Measurements from ENCODE around the gene KSR2. TPM values are rescaled to one million over a fixed set of nuclear protein-coding genes. Genes with fewer than 3 reads are reported as not detected.

KSR2 gene
- total RNA-seq, 4 donors from 2014 or later = 0.32 to 7.0 (median 0.60) TPM

DNA sequence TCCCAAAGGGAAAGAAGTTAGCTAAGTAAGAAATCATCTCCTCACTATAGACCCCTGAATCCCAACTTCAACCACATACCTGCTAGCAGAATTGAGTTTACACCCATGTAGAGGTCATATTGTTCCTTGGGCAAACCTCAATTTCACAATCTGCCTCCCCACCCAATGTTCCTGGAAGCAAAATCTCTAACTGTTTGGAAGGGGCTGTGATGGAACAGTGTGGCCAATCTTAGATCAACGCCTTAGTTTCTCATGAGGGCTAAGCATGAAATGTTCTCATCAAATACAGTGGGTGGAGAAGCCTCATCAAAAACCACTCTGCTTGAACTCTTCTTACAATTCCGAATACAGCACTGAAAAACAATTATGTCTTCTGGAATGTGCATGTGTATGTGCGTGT, 323.3 kb downstream of the KSR2 start:
- intact Hi-C loops (cut with DNase I; ENCODE audit: low total_unique reads) = no loop called here
- WGBS, 2 donors (ENCODE audit: low coverage in 1 of 2) = 70% methylated on average over 3 of the region's 3 CpGs

DNA sequence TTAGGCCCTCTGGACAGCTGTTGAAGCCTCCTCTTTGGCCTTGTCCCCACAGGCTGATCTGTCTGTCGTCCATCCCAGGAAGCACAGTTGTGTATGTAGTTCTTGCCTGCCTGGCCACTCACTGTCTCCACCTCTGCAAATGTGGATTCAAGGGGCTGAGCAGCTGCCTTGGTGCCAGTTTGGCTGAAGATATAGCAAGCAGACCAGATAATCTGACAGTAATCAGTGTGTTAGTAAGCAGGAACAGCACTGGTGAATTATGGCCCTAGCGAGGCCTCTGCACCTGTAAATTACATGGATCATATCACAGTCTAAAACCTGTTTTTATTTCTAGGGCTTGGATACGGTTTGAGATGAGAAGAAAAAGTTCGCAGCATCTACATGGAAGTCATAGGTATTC, 324.8 kb downstream of the KSR2 start:
- TF ChIP-seq POLR2AphosphoS5 (IDR thresholded peaks at IDR 0.05) (no peak), POLR2A (IDR thresholded peaks at IDR 0.05) (no peak)
- TF ChIP-seq, protein P1, sequence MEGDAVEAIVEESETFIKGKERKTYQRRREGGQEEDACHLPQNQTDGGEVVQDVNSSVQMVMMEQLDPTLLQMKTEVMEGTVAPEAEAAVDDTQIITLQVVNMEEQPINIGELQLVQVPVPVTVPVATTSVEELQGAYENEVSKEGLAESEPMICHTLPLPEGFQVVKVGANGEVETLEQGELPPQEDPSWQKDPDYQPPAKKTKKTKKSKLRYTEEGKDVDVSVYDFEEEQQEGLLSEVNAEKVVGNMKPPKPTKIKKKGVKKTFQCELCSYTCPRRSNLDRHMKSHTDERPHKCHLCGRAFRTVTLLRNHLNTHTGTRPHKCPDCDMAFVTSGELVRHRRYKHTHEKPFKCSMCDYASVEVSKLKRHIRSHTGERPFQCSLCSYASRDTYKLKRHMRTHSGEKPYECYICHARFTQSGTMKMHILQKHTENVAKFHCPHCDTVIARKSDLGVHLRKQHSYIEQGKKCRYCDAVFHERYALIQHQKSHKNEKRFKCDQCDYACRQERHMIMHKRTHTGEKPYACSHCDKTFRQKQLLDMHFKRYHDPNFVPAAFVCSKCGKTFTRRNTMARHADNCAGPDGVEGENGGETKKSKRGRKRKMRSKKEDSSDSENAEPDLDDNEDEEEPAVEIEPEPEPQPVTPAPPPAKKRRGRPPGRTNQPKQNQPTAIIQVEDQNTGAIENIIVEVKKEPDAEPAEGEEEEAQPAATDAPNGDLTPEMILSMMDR (IDR thresholded peaks at IDR 0.05) = no peak
- no peaks in the 10 kb centered on the region for H3K27me3 ChIP-seq
- in situ Hi-C loops (cut with MboI; ENCODE audit: low pct_ligation_motif_present in 1 of 4, low pct_unique_long_range_greater_than_20kb in 1 of 4, low sequenced_read_pairs in 3 of 4) = no loop called here
- H3K4me3 ChIP-seq = no peak overlapping the region
- no peaks in the 10 kb centered on the region for H3K9me3 ChIP-seq
- H3K36me3 ChIP-seq = no peaks in the 10 kb centered on the region
- H3K27ac ChIP-seq = no peak overlapping the region
- DNase-seq = no peak
- WGBS, 2 donors (ENCODE audit: low coverage in 1 of 2) = 62 to 65% methylated on average over 3 to 4 of the region's 4 CpGs
- H3K4me1 ChIP-seq = no peaks in the 10 kb centered on the region
- intact Hi-C loops (cut with DNase I; ENCODE audit: low total_unique reads) = no loop called here

More for the DNA sequence above, 323.3 kb downstream of the KSR2 start:
- Histone ChIP-seq H3K4me1 (no peaks in the 10 kb centered on the region), H3K27ac (no peak overlapping the region), H3K9me3 (no peaks in the 10 kb centered on the region), H3K4me3 (no peak overlapping the region), H3K27me3 (no peaks in the 10 kb centered on the region), H3K36me3 (no peaks in the 10 kb centered on the region)
- DNase-seq = no peak
- TF ChIP-seq EP300 (IDR thresholded peaks at IDR 0.05; ENCODE audit: low read depth) = no peak
- TF ChIP-seq, protein P1 (IDR thresholded peaks at IDR 0.05) = no peak
- in situ Hi-C loops (cut with MboI; ENCODE audit: low pct_ligation_motif_present in 1 of 4, low pct_unique_long_range_greater_than_20kb in 1 of 4, low sequenced_read_pairs in 3 of 4) = no loop called here

DNA sequence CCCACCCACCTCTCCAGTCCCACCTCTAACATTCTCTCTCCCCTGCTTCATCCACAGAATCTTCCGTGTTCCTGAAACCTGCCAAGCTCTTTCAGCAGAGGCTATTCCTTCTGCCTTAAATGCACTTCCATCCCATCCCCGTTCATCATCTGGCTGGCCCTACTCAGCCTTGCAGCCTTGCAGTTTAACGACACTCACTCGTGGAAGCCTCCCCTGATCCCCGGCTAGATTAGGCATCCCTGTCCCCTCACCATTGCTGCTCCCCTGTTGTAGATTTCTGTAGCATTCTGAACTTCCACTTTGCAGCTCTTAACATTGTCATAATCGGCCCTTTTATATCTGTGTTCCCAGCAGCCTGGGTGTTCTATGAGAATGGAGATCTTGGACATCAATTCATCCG, 326.9 kb downstream of the KSR2 start:
- Histone ChIP-seq H3K27ac (no peak overlapping the region), H3K36me3 (no peaks in the 10 kb centered on the region), H3K9me3 (no peaks in the 10 kb centered on the region), H3K4me1 (no peaks in the 10 kb centered on the region), H3K4me3 (no peak overlapping the region), H3K27me3 (no peaks in the 10 kb centered on the region)
- DNase-seq = no peak
- WGBS, 2 donors (ENCODE audit: low coverage in 1 of 2) = 79 to 84% methylated on average over 4 to 7 of the region's 7 CpGs
- in situ Hi-C loops (cut with MboI; ENCODE audit: low pct_ligation_motif_present in 1 of 4, low pct_unique_long_range_greater_than_20kb in 1 of 4, low sequenced_read_pairs in 3 of 4) (no loop called here), intact Hi-C loops (cut with DNase I; ENCODE audit: low total_unique reads) (no loop called here)
- TF ChIP-seq POLR2AphosphoS5 (IDR thresholded peaks at IDR 0.05) (no peak), EP300 (IDR thresholded peaks at IDR 0.05; ENCODE audit: low read depth) (no peak), POLR2A (IDR thresholded peaks at IDR 0.05) (no peak)
- TF ChIP-seq, protein P1 (IDR thresholded peaks at IDR 0.05) = no peak

DNA sequence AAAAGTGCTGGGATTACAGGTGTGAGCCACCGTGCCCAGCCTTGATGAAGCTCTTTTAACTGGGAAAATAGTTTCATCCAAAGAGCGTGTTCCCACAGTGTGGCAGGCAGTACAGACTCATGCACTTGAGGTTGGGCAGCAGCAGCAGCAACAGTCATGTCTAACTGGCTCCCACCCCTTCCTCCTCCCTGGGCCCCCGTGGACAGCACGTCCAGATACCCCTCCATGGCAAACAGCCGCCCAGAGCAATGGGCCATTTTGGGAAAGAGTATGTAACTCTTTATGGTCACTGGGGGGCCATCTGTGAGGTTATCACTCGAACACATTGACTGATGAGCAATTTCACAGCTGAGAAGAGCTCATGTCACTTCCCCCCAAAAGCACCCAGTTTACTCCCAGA, 328.3 kb downstream of the KSR2 start:
- 77% methylated on average over 6 of the region's 6 CpGs; no CpG with 5 or more reads in 1 of the 2 donors for WGBS, 2 donors (ENCODE audit: low coverage in 1 of 2)
- Histone ChIP-seq H3K27ac (no peak overlapping the region), H3K36me3 (no peaks in the 10 kb centered on the region), H3K4me1 (no peaks in the 10 kb centered on the region), H3K27me3 (no peaks in the 10 kb centered on the region), H3K4me3 (no peak overlapping the region), H3K9me3 (no peaks in the 10 kb centered on the region)
- intact Hi-C loops (cut with DNase I; ENCODE audit: low total_unique reads) = no loop called here
- in situ Hi-C loops (cut with MboI; ENCODE audit: low pct_ligation_motif_present in 1 of 4, low pct_unique_long_range_greater_than_20kb in 1 of 4, low sequenced_read_pairs in 3 of 4) = no loop called here
- DNase-seq = no peak
- TF ChIP-seq, protein P1 (IDR thresholded peaks at IDR 0.05) = no peak
- no peak for TF ChIP-seq POLR2A (IDR thresholded peaks at IDR 0.05)
- no peak for TF ChIP-seq POLR2AphosphoS5 (IDR thresholded peaks at IDR 0.05)
- TF ChIP-seq EP300 (IDR thresholded peaks at IDR 0.05; ENCODE audit: low read depth) = no peak
